ENCODE results near the gene NAA25.

The NAA25 gene

GRCh38 chr12:112126000-112126438 is 17.4 kb upstream of the NAA25 start:
- no peak for DNase-seq (ENCODE audit: low read depth)
- peak overlapping the region; percentile 91 for H3K4me3 ChIP-seq (ENCODE audit: low read length)
- TF ChIP-seq CTCF (conservative IDR thresholded peaks at IDR 0.05; ENCODE audit: low read depth, low read length) = no peak

DNA sequence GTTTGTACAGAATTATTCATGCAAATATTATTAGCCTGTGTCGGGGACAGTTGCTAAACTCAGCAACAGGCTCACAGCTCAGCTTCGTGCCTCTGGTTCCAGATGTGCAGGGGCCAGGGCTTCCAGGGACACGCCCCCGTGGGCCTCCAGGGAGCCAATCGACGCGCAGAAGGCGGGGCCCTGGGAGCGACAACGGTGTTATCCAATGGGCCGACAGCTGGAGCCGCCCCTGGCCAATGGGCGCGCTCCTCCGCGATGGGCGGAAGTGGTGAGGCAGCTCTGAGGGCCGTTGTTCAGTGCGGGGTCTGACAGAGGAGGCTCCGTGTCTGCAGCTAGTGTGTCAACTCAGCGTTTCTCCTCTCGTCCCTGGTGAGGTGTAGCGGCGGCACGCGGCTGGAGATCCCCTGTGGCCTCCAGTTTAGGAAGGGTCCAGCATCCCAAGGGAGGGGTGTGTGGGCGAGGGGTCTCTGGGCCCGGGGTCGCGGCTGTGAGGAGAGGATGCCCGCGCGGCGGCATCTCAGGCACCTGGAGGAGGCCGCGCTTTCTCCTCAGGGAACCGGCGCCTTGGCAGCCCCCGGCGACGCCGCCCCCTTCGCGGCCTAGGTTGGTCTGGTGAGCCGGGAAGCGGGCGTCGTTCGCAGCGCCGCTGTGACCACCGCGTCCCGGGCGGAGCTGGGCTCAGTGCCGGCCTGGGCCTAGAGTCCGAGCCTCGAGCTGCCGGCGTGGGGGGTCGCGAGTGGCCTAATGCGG is 16.8 kb upstream of the NAA25 start, which contains the start of gene TRAFD1:
Gene TRAFD1, plus strand, starts transcription at position 311 of the 750 bp plus-strand sequence. CDS start 4,963 bp downstream, outside the sequence.
- DNase-seq (ENCODE audit: low read depth) = peak; percentile 75
- H3K4me3 ChIP-seq (ENCODE audit: low read length) = peak within 1 kb of the TSS; percentile 91
- no peak for TF ChIP-seq CTCF (conservative IDR thresholded peaks at IDR 0.05; ENCODE audit: low read depth, low read length)

GRCh38 chr12:112124918-112125249 is 16.3 kb upstream of the NAA25 start:
- no peak overlapping the region for H3K4me3 ChIP-seq (ENCODE audit: low read length)
- no peak for TF ChIP-seq CTCF (conservative IDR thresholded peaks at IDR 0.05; ENCODE audit: low read depth, low read length)
- no peak for DNase-seq (ENCODE audit: low read depth)

DNA sequence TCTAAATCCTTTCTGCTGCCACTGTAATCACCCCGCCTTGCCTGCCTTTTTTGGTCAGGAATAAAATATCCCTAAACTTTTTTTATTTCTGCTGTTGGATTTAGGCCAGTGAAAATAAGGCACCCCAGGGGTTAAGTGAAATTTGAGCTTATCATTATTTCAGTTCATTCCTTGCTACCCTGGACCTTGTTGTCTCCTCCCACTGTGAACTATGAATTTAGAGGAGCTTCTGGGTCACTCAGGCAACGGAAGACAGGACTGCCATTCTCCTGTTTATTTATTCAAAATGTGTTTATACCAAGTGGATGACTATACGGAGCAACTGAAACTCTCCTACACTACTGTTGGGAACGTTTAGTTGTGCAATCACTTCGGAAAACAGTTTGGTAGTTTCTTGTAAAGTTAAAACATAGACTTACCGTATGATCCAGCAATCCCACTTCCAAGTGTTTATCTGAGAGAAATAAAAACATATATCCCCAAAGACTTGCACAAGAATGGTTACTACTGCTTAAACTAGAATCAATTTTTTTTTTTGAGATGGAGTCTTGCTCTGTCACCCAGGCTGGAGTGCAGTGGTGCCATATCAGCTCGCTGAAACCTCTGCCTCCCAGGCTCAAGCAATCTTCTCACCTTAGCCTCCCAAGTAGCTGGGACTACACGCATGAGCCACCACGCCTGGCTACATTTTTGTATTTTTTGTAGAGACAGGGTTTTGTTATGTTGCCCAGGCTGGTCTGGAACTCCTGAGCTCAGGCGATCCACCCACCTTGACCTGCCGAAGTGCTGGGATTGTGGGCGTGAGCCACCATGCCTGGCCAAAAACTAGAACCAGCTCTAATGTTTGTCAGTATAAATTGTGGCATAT is 14.5 kb upstream of the NAA25 start:
- TF ChIP-seq CTCF (conservative IDR thresholded peaks at IDR 0.05; ENCODE audit: low read depth, low read length) = no peak
- H3K4me3 ChIP-seq (ENCODE audit: low read length) = no peak overlapping the region
- DNase-seq (ENCODE audit: low read depth) = no peak

GRCh38 chr12:112121780-112122565 is 13.4 kb upstream of the NAA25 start:
- H3K4me3 ChIP-seq (ENCODE audit: low read length) = no peak overlapping the region
- DNase-seq (ENCODE audit: low read depth) = no peak
- no peak for TF ChIP-seq CTCF (conservative IDR thresholded peaks at IDR 0.05; ENCODE audit: low read depth, low read length)

DNA sequence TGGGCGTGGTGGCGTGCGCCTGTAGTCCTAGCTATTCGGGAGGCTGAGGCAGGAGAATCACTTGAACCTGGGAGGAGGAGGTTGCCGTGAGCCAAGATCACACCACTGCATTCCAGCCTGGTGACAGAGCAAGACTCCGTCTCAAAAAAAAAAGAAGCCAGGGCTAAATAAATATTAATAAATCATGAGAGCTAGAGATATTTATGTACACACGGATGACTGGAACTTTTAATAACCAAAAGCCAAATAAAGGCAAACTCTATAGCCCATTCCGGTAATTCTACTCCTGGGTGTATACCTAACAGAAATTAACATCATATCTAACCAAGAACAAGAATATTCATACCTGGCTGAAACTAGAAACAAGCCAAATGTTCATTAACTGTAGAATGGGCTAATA is 9.1 kb upstream of the NAA25 start:
- TF ChIP-seq CTCF (conservative IDR thresholded peaks at IDR 0.05; ENCODE audit: low read depth, low read length) = no peak
- H3K4me3 ChIP-seq (ENCODE audit: low read length) = no peak overlapping the region
- DNase-seq (ENCODE audit: low read depth) = no peak

Measured in retinal pigment epithelial cell (primary cell).